Liver (tissue), 9 donors: Measurements from ENCODE around the gene CATSPERE. TPM values are rescaled to one million over a fixed set of nuclear protein-coding genes. Genes with fewer than 3 reads are reported as not detected.

Experiments
- DNase-seq: peaks from one replicate; pipeline ENCODE4 v3.0.0-alpha.2; 2017; ENCODE audit warnings: low spot score
- H3K27ac ChIP-seq, 2 donors: one replicate each; pipeline ENCODE4 v1.7.0; 2013; ENCODE audit warnings: inconsistent platforms in 2 of 2, low read length in 2 of 2, control low read depth in 1 of 2, low read depth in 1 of 2, mild to moderate bottlenecking in 1 of 2
- H3K27me3 ChIP-seq, 4 donors: one replicate each; pipeline versions ENCODE4 v1.6.1 to v1.7.0; 2013; ENCODE audit warnings: low read length in 3 of 4, inconsistent platforms in 1 of 4, mild to moderate bottlenecking in 1 of 4, moderate library complexity in 1 of 4; ENCODE audit not compliant: control insufficient read depth in 4 of 4, insufficient read depth in 4 of 4
- H3K36me3 ChIP-seq, 4 donors: one replicate each; pipeline versions ENCODE4 v1.6.1 to v1.7.0; 2013; ENCODE audit warnings: low read length in 3 of 4, mild to moderate bottlenecking in 3 of 4, low read depth in 1 of 4, moderate library complexity in 1 of 4; ENCODE audit not compliant: control insufficient read depth in 4 of 4, insufficient read depth in 3 of 4
- H3K4me1 ChIP-seq, 4 donors: one replicate each; pipeline versions ENCODE4 v1.6.1 to v1.7.0; 2013; ENCODE audit warnings: low read length in 3 of 4, mild to moderate bottlenecking in 3 of 4, moderate library complexity in 1 of 4; ENCODE audit not compliant: control insufficient read depth in 4 of 4, insufficient read depth in 4 of 4
- H3K4me3 ChIP-seq, 3 donors: one replicate each; pipeline versions ENCODE4 v1.6.1 to v1.7.0; 2013; ENCODE audit warnings: low read length in 3 of 3, control low read depth in 1 of 3, low read depth in 1 of 3, mild to moderate bottlenecking in 1 of 3
- H3K9ac ChIP-seq, 2 donors: one replicate each; pipeline ENCODE4 v1.7.0; 2013; ENCODE audit warnings: low read length in 2 of 2, mild to moderate bottlenecking in 2 of 2, moderate library complexity in 2 of 2, control low read depth in 1 of 2, low read depth in 1 of 2
- H3K9me3 ChIP-seq, 4 donors: one replicate each; pipeline versions ENCODE4 v1.6.1 to v1.7.0; 2013; ENCODE audit warnings: low read length in 3 of 4; ENCODE audit not compliant: control insufficient read depth in 4 of 4
- EGR1 ChIP-seq, 2 donors: IDR thresholded peaks; 2 replicates each; pipeline ENCODE4 v1.6.1; 2016 to 2018; ENCODE audit warnings: antibody characterized with exemption in 2 of 2, low read depth in 2 of 2
- FOXA1 ChIP-seq: IDR thresholded peaks from 2 replicates; pipeline ENCODE4 v1.6.1; 2016; ENCODE audit warnings: antibody characterized with exemption
- FOXA2 ChIP-seq: IDR thresholded peaks from 2 replicates; pipeline ENCODE4 v1.6.1; 2016; ENCODE audit warnings: antibody characterized with exemption
- HNF4A ChIP-seq, 2 donors: conservative IDR thresholded peaks; 2 replicates each; pipeline ENCODE4 v1.6.1; 2016; ENCODE audit warnings: antibody characterized with exemption in 2 of 2, mild to moderate bottlenecking in 2 of 2
- JUND ChIP-seq, 2 donors: IDR thresholded peaks; 2 replicates each; pipeline ENCODE4 v1.6.1; 2016; ENCODE audit warnings: antibody characterized with exemption in 2 of 2
- TAF1 ChIP-seq: conservative IDR thresholded peaks from 2 replicates; pipeline ENCODE4 v1.6.1; 2016; ENCODE audit warnings: antibody characterized with exemption, mild to moderate bottlenecking
- WGBS: extraction: QIAGEN DNeasy Blood & Tissue Kit; methylation state at CpG from one replicate; pipeline ENCODE4 v1.1.7; 2013; 5-methylcytosine and 5-hydroxymethylcytosine counted together
- polyA plus RNA-seq, 2 donors: library from polyadenylated mRNA; stranded (reverse) in 1 of 2; unstranded in 1 of 2; fragments of 200-250 nt in 1 of 2; fragments of >200 nt in 1 of 2; fragmentation: Nextera tagmentation in 1 of 2; extraction: Ambion mirVana in 1 of 2; gene quantifications; one replicate each; pipeline versions ENCODE4 v1.2.1 to v1.2.3, GENCODE V29; 2013 to 2015
- total RNA-seq, 2 donors: library from RNA; depleted of rRNA; stranded (reverse); fragments of >200 nt; gene quantifications; one replicate each; pipeline ENCODE4 v1.2.3, GENCODE V29; 2014
- TF ChIP-seq, protein P1 (sequence below): IDR thresholded peaks from 2 replicates; pipeline ENCODE4 v1.6.1; 2016; ENCODE audit warnings: antibody characterized with exemption, mild to moderate bottlenecking
- TF ChIP-seq, protein P2 (sequence below): IDR thresholded peaks from 2 replicates; pipeline ENCODE4 v1.6.1; 2016; ENCODE audit warnings: antibody characterized with exemption
- TF ChIP-seq, protein P3 (sequence below): fragments of 150-350 bp; IDR thresholded peaks from 2 replicates; pipeline ENCODE4 v1.5.1; 2017; ENCODE audit warnings: improper control_type of control experiment, low read depth, low read length; ENCODE audit not compliant: missing input control
- TF ChIP-seq, protein P4 (sequence below): IDR thresholded peaks from 2 replicates; pipeline ENCODE4 v1.6.1; 2016; ENCODE audit warnings: antibody characterized with exemption
- donor health status: healthy.
- donor health status: healthy.
- donor health status: healthy.
- donor health status: healthy.
- donor health status: healthy.

Gene CATSPERE
- total and polyA plus RNA-seq, 4 donors, result 0.15 to 0.79 (median 0.53) TPM

DNA sequence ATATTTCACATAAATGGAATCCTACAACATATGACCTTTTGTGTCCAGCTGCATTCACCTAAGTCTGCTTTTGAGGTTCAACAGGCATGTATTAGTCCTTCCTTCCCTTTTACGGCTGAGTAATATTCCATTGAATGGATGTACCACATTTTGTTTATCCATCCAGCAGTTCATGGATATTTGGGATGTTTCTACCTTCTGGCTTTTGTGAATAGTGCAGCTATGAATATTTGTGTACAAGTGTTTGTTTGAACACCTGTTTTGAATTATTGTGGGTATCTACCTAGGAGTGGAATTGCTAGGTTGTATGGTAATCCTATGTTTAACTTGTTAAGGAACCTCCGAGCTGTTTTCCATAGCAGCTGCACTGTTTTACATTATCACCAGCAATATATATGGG, 129.6 kb downstream of the CATSPERE start (continued):
- TF ChIP-seq EGR1 (IDR thresholded peaks at IDR 0.05; ENCODE audit: low read depth in 2 of 2), result no peak
- no peak for TF ChIP-seq HNF4A (conservative IDR thresholded peaks at IDR 0.05)

DNA sequence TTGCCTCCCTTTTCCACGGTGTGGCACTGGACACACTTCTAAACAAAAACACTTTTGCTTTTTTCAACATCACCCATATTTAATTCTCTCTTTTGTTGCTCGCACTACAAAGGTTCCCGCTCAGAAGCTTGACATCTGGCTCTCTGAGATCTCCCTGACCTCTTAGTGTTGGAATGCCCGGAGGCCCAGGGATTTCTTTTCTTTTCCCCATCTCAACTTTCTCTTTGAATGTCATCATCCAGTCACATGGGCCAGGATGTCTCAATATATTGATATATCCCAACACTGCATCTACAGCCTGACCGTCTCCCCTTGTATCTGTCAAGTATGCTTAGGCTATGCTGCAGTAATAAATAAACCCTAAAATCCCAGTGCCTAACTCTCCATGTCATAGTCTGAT, 137.5 kb downstream of the CATSPERE start:
- H3K27ac ChIP-seq, result no peak overlapping the region
- WGBS, result 94% methylated on average over 5 of the region's 5 CpGs
- TF ChIP-seq EGR1 (IDR thresholded peaks at IDR 0.05; ENCODE audit: low read depth in 2 of 2), result no peak
- TF ChIP-seq, protein P1, sequence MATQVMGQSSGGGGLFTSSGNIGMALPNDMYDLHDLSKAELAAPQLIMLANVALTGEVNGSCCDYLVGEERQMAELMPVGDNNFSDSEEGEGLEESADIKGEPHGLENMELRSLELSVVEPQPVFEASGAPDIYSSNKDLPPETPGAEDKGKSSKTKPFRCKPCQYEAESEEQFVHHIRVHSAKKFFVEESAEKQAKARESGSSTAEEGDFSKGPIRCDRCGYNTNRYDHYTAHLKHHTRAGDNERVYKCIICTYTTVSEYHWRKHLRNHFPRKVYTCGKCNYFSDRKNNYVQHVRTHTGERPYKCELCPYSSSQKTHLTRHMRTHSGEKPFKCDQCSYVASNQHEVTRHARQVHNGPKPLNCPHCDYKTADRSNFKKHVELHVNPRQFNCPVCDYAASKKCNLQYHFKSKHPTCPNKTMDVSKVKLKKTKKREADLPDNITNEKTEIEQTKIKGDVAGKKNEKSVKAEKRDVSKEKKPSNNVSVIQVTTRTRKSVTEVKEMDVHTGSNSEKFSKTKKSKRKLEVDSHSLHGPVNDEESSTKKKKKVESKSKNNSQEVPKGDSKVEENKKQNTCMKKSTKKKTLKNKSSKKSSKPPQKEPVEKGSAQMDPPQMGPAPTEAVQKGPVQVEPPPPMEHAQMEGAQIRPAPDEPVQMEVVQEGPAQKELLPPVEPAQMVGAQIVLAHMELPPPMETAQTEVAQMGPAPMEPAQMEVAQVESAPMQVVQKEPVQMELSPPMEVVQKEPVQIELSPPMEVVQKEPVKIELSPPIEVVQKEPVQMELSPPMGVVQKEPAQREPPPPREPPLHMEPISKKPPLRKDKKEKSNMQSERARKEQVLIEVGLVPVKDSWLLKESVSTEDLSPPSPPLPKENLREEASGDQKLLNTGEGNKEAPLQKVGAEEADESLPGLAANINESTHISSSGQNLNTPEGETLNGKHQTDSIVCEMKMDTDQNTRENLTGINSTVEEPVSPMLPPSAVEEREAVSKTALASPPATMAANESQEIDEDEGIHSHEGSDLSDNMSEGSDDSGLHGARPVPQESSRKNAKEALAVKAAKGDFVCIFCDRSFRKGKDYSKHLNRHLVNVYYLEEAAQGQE, result no peak
- TF ChIP-seq, protein P2, sequence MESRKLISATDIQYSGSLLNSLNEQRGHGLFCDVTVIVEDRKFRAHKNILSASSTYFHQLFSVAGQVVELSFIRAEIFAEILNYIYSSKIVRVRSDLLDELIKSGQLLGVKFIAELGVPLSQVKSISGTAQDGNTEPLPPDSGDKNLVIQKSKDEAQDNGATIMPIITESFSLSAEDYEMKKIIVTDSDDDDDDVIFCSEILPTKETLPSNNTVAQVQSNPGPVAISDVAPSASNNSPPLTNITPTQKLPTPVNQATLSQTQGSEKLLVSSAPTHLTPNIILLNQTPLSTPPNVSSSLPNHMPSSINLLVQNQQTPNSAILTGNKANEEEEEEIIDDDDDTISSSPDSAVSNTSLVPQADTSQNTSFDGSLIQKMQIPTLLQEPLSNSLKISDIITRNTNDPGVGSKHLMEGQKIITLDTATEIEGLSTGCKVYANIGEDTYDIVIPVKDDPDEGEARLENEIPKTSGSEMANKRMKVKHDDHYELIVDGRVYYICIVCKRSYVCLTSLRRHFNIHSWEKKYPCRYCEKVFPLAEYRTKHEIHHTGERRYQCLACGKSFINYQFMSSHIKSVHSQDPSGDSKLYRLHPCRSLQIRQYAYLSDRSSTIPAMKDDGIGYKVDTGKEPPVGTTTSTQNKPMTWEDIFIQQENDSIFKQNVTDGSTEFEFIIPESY, result no peak
- TF ChIP-seq FOXA1, result no peak
- no peak for TF ChIP-seq FOXA2
- TF ChIP-seq, protein P3, sequence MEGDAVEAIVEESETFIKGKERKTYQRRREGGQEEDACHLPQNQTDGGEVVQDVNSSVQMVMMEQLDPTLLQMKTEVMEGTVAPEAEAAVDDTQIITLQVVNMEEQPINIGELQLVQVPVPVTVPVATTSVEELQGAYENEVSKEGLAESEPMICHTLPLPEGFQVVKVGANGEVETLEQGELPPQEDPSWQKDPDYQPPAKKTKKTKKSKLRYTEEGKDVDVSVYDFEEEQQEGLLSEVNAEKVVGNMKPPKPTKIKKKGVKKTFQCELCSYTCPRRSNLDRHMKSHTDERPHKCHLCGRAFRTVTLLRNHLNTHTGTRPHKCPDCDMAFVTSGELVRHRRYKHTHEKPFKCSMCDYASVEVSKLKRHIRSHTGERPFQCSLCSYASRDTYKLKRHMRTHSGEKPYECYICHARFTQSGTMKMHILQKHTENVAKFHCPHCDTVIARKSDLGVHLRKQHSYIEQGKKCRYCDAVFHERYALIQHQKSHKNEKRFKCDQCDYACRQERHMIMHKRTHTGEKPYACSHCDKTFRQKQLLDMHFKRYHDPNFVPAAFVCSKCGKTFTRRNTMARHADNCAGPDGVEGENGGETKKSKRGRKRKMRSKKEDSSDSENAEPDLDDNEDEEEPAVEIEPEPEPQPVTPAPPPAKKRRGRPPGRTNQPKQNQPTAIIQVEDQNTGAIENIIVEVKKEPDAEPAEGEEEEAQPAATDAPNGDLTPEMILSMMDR, result no peak
- TF ChIP-seq, protein P4, sequence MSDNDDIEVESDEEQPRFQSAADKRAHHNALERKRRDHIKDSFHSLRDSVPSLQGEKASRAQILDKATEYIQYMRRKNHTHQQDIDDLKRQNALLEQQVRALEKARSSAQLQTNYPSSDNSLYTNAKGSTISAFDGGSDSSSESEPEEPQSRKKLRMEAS, result no peak
- no peak for TF ChIP-seq TAF1
- no peak for TF ChIP-seq HNF4A (conservative IDR thresholded peaks at IDR 0.05)
- DNase-seq, result no peak
- H3K4me3 ChIP-seq, result no peak overlapping the region
- no peaks in the 10 kb centered on the region for H3K9me3 ChIP-seq
- H3K27me3 ChIP-seq, result no peaks in the 10 kb centered on the region
- H3K36me3 ChIP-seq, result no peaks in the 10 kb centered on the region
- H3K9ac ChIP-seq, result no peak overlapping the region
- H3K4me1 ChIP-seq, result no peaks in the 10 kb centered on the region

DNA sequence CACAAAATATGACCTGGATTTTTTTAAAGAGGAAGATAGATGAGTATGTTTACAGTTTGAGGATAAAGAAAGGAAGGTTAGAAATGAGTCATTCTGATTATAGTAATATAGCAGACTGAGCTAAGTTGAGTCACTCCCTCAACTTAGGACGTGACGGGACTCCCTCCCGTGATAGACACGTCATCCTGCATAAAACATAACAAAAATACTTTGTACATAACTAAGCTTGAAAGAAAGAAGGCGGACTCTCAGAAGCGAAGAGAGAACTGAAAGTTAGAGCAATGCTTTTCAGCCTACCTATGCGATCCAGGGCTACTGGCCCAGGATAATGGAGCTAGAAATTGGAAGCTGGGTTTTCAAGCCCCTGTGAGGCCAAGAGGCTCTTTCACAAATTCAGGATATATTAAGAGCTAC, 138.9 kb downstream of the CATSPERE start:
- H3K9ac ChIP-seq, result no peak overlapping the region
- H3K27me3 ChIP-seq, result no peaks in the 10 kb centered on the region
- no peaks in the 10 kb centered on the region for H3K36me3 ChIP-seq
- TF ChIP-seq FOXA2 (no peak), JUND (IDR thresholded peaks at IDR 0.05) (peak in 1 of 2 donors; percentile 35)
- H3K4me3 ChIP-seq, result no peak overlapping the region
- H3K9me3 ChIP-seq, result no peaks in the 10 kb centered on the region
- DNase-seq, result no peak
- 73% methylated on average over 7 of the region's 7 CpGs for WGBS
- H3K27ac ChIP-seq, result no peak overlapping the region
- no peaks in the 10 kb centered on the region for H3K4me1 ChIP-seq
